Tibial nerve (tissue), 4 donors: Measurements from ENCODE around the gene GRAMD1C. TPM values are rescaled to one million over a fixed set of nuclear protein-coding genes. Genes with fewer than 3 reads are reported as not detected.

Experiments
- DNase-seq, 2 donors: peaks; one replicate each; pipeline ENCODE4 v3.0.0-alpha.2; 2019; ENCODE audit warnings: low spot score in 2 of 2
- H3K27ac ChIP-seq, 4 donors: fragments of 200-600 bp; sonication (generic) in 3 of 4; one replicate each; pipeline ENCODE4 v1.5.1; 2017 to 2019; ENCODE audit warnings: mild to moderate bottlenecking in 1 of 4
- H3K27me3 ChIP-seq, 2 donors: fragments of 200-600 bp; sonication (generic) in 1 of 2; one replicate each; pipeline versions ENCODE4 v1.5.1 to v1.6.0; 2017 to 2019
- H3K36me3 ChIP-seq, 3 donors: fragments of 200-600 bp; sonication (generic); one replicate each; pipeline ENCODE4 v1.5.1; 2018 to 2019
- H3K4me1 ChIP-seq, 4 donors: fragments of 200-600 bp; sonication (generic) in 3 of 4; one replicate each; pipeline ENCODE4 v1.5.1; 2017 to 2019
- H3K4me3 ChIP-seq, 4 donors: fragments of 200-600 bp; sonication (generic) in 3 of 4; one replicate each; pipeline ENCODE4 v1.5.1; 2017 to 2019; ENCODE audit warnings: mild to moderate bottlenecking in 1 of 4, moderate library complexity in 1 of 4
- H3K9me3 ChIP-seq, 4 donors: fragments of 200-600 bp; sonication (generic) in 3 of 4; one replicate each; pipeline ENCODE4 v1.5.1; 2017 to 2019
- CTCF ChIP-seq, 5 experiments: fragments of 200-600 bp in 3 of 5; fragments of 450-650 bp in 2 of 5; sonication (generic) in 3 of 5; IDR thresholded peaks; one replicate each; pipeline ENCODE4 v1.5.1; 2016 to 2019; ENCODE audit warnings: antibody characterized with exemption in 5 of 5, mild to moderate bottlenecking in 3 of 5, moderate library complexity in 2 of 5
- EP300 ChIP-seq, 2 donors: sonication (generic); formaldehyde crosslinking; IDR thresholded peaks; one replicate each; pipeline ENCODE4 v1.6.1; 2017; ENCODE audit warnings: antibody characterized with exemption in 2 of 2, mild to moderate bottlenecking in 1 of 2
- POLR2A ChIP-seq, 2 donors: fragments of 450-650 bp; IDR thresholded peaks; one replicate each; pipeline ENCODE4 v1.6.1; 2017; ENCODE audit warnings: antibody characterized with exemption in 2 of 2, mild to moderate bottlenecking in 2 of 2, moderate library complexity in 2 of 2
- WGBS, 2 donors: methylation state at CpG; one replicate each; pipeline ENCODE4 v1.1.5; 2018; 5-methylcytosine and 5-hydroxymethylcytosine counted together
- total RNA-seq, 4 donors: library from RNA; depleted of rRNA; stranded (reverse); fragments of >200 nt; gene quantifications; one replicate each; pipeline ENCODE4 v1.1.0, GENCODE V29; 2016

Gene GRAMD1C
- total RNA-seq, 4 donors from 2014 or later: 0.63 to 12.6 (median 1.2) TPM

GRCh38 chr3:113948015-113948917, 109.7 kb downstream of the GRAMD1C start:
- no peak for TF ChIP-seq POLR2A (IDR thresholded peaks at IDR 0.05)
- no peak for TF ChIP-seq CTCF (IDR thresholded peaks at IDR 0.05)
- TF ChIP-seq EP300 (IDR thresholded peaks at IDR 0.05): no peak
- Histone ChIP-seq H3K9me3 (no peaks in the 10 kb centered on the region), H3K4me1 (peaks cover 0 to 15% (median 0%) of the 10 kb centered on the region in 4 donors), H3K27me3 (no peaks in the 10 kb centered on the region), H3K4me3 (peak overlapping the region; percentile 50 to 87 (median 83)), H3K36me3 (no peaks in the 10 kb centered on the region), H3K27ac (peak overlapping the region in 2 of 4 donors; percentile 57 to 61)
- no peak for DNase-seq
- 5% methylated on average over 14 to 27 of the region's 65 CpGs for WGBS, 2 donors

GRCh38 chr3:113952921-113953320, 114.3 kb downstream of the GRAMD1C start:
- DNase-seq: no peak
- Histone ChIP-seq H3K36me3 (no peaks in the 10 kb centered on the region), H3K27me3 (no peaks in the 10 kb centered on the region), H3K9me3 (no peaks in the 10 kb centered on the region), H3K4me1 (peaks cover 0 to 11% (median 0%) of the 10 kb centered on the region in 4 donors), H3K4me3 (no peak overlapping the region), H3K27ac (no peak overlapping the region)
- no peak for TF ChIP-seq CTCF (IDR thresholded peaks at IDR 0.05)
- TF ChIP-seq EP300 (IDR thresholded peaks at IDR 0.05): no peak
- no peak for TF ChIP-seq POLR2A (IDR thresholded peaks at IDR 0.05)

- Histone ChIP-seq H3K27me3 (no peaks in the 10 kb centered on the region), H3K4me3 (no peak overlapping the region), H3K9me3 (no peaks in the 10 kb centered on the region), H3K4me1 (peaks cover 0 to 4% (median 0%) of the 10 kb centered on the region in 4 donors), H3K27ac (no peak overlapping the region), H3K36me3 (no peaks in the 10 kb centered on the region)
- TF ChIP-seq CTCF (IDR thresholded peaks at IDR 0.05): no peak
- no peak for TF ChIP-seq EP300 (IDR thresholded peaks at IDR 0.05)
- TF ChIP-seq POLR2A (IDR thresholded peaks at IDR 0.05): no peak
- 70 to 82% methylated on average over 7 of the region's 7 CpGs for WGBS, 2 donors
- no peak for DNase-seq
Measured at GRCh38 chr3:113953677-113954076, 115.1 kb downstream of the GRAMD1C start.

- TF ChIP-seq EP300 (IDR thresholded peaks at IDR 0.05): no peak
- TF ChIP-seq CTCF (IDR thresholded peaks at IDR 0.05): no peak
- no peak for TF ChIP-seq POLR2A (IDR thresholded peaks at IDR 0.05)
- Histone ChIP-seq H3K4me1 (no peaks in the 10 kb centered on the region), H3K36me3 (no peaks in the 10 kb centered on the region), H3K27me3 (no peaks in the 10 kb centered on the region), H3K9me3 (no peaks in the 10 kb centered on the region), H3K27ac (no peak overlapping the region), H3K4me3 (no peak overlapping the region)
- DNase-seq: no peak
- WGBS, 2 donors: 81 to 88% methylated on average over 8 of the region's 8 CpGs
Measured at GRCh38 chr3:113954091-113954685, 115.6 kb downstream of the GRAMD1C start.

GRCh38 chr3:113963879-113964278, 125.3 kb downstream of the GRAMD1C start:
- no peaks in the 10 kb centered on the region for H3K4me1 ChIP-seq
- H3K9me3 ChIP-seq: no peaks in the 10 kb centered on the region
- DNase-seq: no peak
- TF ChIP-seq POLR2A (IDR thresholded peaks at IDR 0.05) (no peak), CTCF (IDR thresholded peaks at IDR 0.05) (no peak), EP300 (IDR thresholded peaks at IDR 0.05) (no peak)
- 89 to 92% methylated on average over 3 of the region's 3 CpGs for WGBS, 2 donors
- H3K27me3 ChIP-seq: no peaks in the 10 kb centered on the region
- H3K36me3 ChIP-seq: peaks cover 0 to 16% (median 0%) of the 10 kb centered on the region in 3 donors
- no peak overlapping the region for H3K4me3 ChIP-seq
- no peak overlapping the region for H3K27ac ChIP-seq
